Measurements from ENCODE around the gene SELENON. TPM values are rescaled to one million over a fixed set of nuclear protein-coding genes. Genes with fewer than 3 reads are reported as not detected.

SELENON gene
- total and polyA plus RNA-seq, 2 of the 8 experiments (the other 6 are each of a cell fraction or from before 2014, with no cell fraction given), result 43.0 to 77.6 TPM

GRCh38 chr1:25816112-25816718, 16.2 kb downstream of the SELENON start:
- no peak overlapping the region for H3K4me3 ChIP-seq (ENCODE audit: extremely low read depth in 1 of 4, insufficient read depth in 2 of 4, low read depth in 3 of 4, low read length in 4 of 4)
- peaks cover 4 to 8% of the 10 kb centered on the region in 2 experiments for H4K20me1 ChIP-seq (replicated peaks in 1 of 2; ENCODE audit: control insufficient read depth in 1 of 2, insufficient read depth in 2 of 2, low read length in 2 of 2)
- H3K36me3 ChIP-seq (ENCODE audit: control insufficient read depth in 2 of 4, insufficient read depth in 4 of 4, low read length in 3 of 4), result peaks cover 0 to 7% (median 2%) of the 10 kb centered on the region in 4 experiments; a peak in 3 of 8 replicates
- H2BK12ac ChIP-seq (ENCODE audit: low read depth, low read length), result no peak overlapping the region
- 91% methylated on average over 15 of the region's 15 CpGs; no CpG with 5 or more reads in 1 of the 2 experiments for WGBS, 2 experiments (ENCODE audit: extremely low coverage in 1 of 2, insufficient coverage in 1 of 2, insufficient read length in 1 of 2, insufficient replicate concordance in 2 of 2, low coverage in 1 of 2, low lambda C conversion rate in 2 of 2, missing lambda C conversion rate in 1 of 2)
- no peak overlapping the region for H3K56ac ChIP-seq (replicated peaks; ENCODE audit: insufficient read length, low read depth, low read length)
- H3K4ac ChIP-seq (replicated peaks; ENCODE audit: insufficient read length, low read depth, low read length), result no peak overlapping the region
- CTCF ChIA-PET (ENCODE audit: partially characterized antibody), result interaction anchor here (3.8 kb wide), 1 partner anchor 8 kb away, joined by 20 read pairs; no protein-coding TSS in a partner anchor
- no peak overlapping the region for H2BK120ac ChIP-seq (replicated peaks; ENCODE audit: low read depth, low read length)
- H3K23ac ChIP-seq (ENCODE audit: insufficient read length), result no peak overlapping the region
- FAIRE-seq, result no peak
- no peak overlapping the region for H3K27ac ChIP-seq (ENCODE audit: low read depth, low read length)
- peaks cover 3% of the 10 kb centered on the region; the same call in 1 of the 2 replicates for H3K79me1 ChIP-seq (ENCODE audit: low read depth, low read length)
- H4K91ac ChIP-seq (replicated peaks; ENCODE audit: insufficient read length, low read length), result no peak overlapping the region
- no peak for DNase-seq (ENCODE audit: low read depth in 1 of 2, low spot score in 2 of 2)
- POLR2A ChIA-PET (ENCODE audit: partially characterized antibody), result interaction anchor here (0.6 to 1.2 kb wide), 2 partner anchors 15 to 59 kb away, joined by 4 read pairs; partner anchors contain the start of gene PAQR7
- no peak overlapping the region for H4K5ac ChIP-seq (ENCODE audit: insufficient read length, low read depth, low read length)
- H3K79me2 ChIP-seq (ENCODE audit: control insufficient read depth in 1 of 2, insufficient read depth in 2 of 2, low read length in 2 of 2), result peaks cover 0 to under 1% of the 10 kb centered on the region in 2 experiments; a peak in 1 of 4 replicates
- no peak overlapping the region for H3K14ac ChIP-seq (ENCODE audit: insufficient read length)
- peaks cover 12% of the 10 kb centered on the region for H3K23me2 ChIP-seq (ENCODE audit: low read depth, low read length)
- H2BK5ac ChIP-seq (ENCODE audit: low read depth, low read length), result no peak overlapping the region
- H3K4me2 ChIP-seq (ENCODE audit: insufficient read depth in 1 of 2, low read depth in 2 of 2, low read length in 2 of 2), result no peak overlapping the region
- H2BK15ac ChIP-seq (ENCODE audit: low read length), result no peak overlapping the region
- no peaks in the 10 kb centered on the region for H3K9me3 ChIP-seq (ENCODE audit: insufficient read depth in 2 of 2, low read depth in 1 of 2, low read length in 1 of 2)
- H2BK20ac ChIP-seq (ENCODE audit: low read length), result no peak overlapping the region
- H2AK5ac ChIP-seq (ENCODE audit: low read depth, low read length), result no peak overlapping the region
- peaks cover 11 to 19% (median 13%) of the 10 kb centered on the region in 4 experiments for H3K4me1 ChIP-seq (replicated peaks in 1 of 4; ENCODE audit: control insufficient read depth in 3 of 4, insufficient read depth in 4 of 4, low read length in 3 of 4)
- no peak overlapping the region for H3K9ac ChIP-seq (replicated peaks in 1 of 4; ENCODE audit: extremely low read depth in 1 of 4, low read depth in 3 of 4, low read length in 3 of 4)
- H3K27me3 ChIP-seq (replicated peaks in 1 of 4; ENCODE audit: control insufficient read depth in 3 of 4, extremely low read depth in 1 of 4, insufficient read depth in 3 of 4, low read length in 3 of 4), result peaks cover 0 to under 1% (median under 1%) of the 10 kb centered on the region in 4 experiments; a peak in 2 of 7 replicates
- H2AFZ ChIP-seq (ENCODE audit: low read length), result no peak overlapping the region
- no peak overlapping the region for H3K18ac ChIP-seq (ENCODE audit: extremely low read depth, low read length)
- H4K8ac ChIP-seq (ENCODE audit: extremely low read depth, insufficient read depth, low read length), result no peak overlapping the region
- TF ChIP-seq KDM1A (IDR thresholded peaks at IDR 0.05; ENCODE audit: borderline replicate concordance, low read length), result no peak
- TF ChIP-seq TBP (IDR thresholded peaks at IDR 0.05; ENCODE audit: low read depth, low read length), result no peak
- no peak for TF ChIP-seq E2F6 (IDR thresholded peaks at IDR 0.05)
- TF ChIP-seq SIRT6 (IDR thresholded peaks at IDR 0.05; ENCODE audit: low read length), result no peak
- no peak for TF ChIP-seq CTCF (IDR thresholded peaks at IDR 0.05; ENCODE audit: control extremely low read depth in 1 of 3, insufficient read depth in 1 of 3, low read depth in 1 of 3, low read length in 3 of 3)
- no peak for TF ChIP-seq EGR1 (IDR thresholded peaks at IDR 0.05; ENCODE audit: borderline replicate concordance, low read depth, low read length)
- TF ChIP-seq FOSL1 (IDR thresholded peaks at IDR 0.05; ENCODE audit: insufficient read depth, low read depth, low read length), result no peak
- no peak for TF ChIP-seq TCF12 (IDR thresholded peaks at IDR 0.05; ENCODE audit: low read depth, low read length)
- TF ChIP-seq HDAC2 (IDR thresholded peaks at IDR 0.05; ENCODE audit: borderline replicate concordance in 1 of 2, low read depth in 2 of 2, low read length in 2 of 2), result no peak

All from H1 (cell line).